LNCaP clone FGC (cell line): ENCODE measurements around the gene SKA1.
"Not testable (repeated sequence)": the region's sequence is repeated elsewhere in the genome, so short reads cannot be mapped to it uniquely, and the experiment has no call there.

Experiments used
- DNase-seq: peaks from one replicate; pipeline ENCODE4 v3.0.0-alpha.2; 2011; ENCODE audit warnings: low read depth
- H3K4me3 ChIP-seq: 2 replicates; pipeline ENCODE4 v1.5.1; 2011; ENCODE audit warnings: mild to moderate bottlenecking, low read depth, low read length, control low read depth
- CTCF ChIP-seq: IDR thresholded peaks from 2 replicates; pipeline ENCODE4 v1.5.1; 2012; ENCODE audit warnings: mild to moderate bottlenecking; ENCODE audit not compliant: control insufficient read depth, insufficient read depth; ENCODE audit errors: extremely low read depth

SKA1 gene

GRCh38 chr18:50393802-50394201 is 19.0 kb downstream of the SKA1 start:
- no peak overlapping the region for H3K4me3 ChIP-seq
- TF ChIP-seq CTCF, result no peak
- DNase-seq, result no peak

- TF ChIP-seq CTCF, result no peak
- H3K4me3 ChIP-seq, result no peak overlapping the region
- no peak for DNase-seq
Measured at GRCh38 chr18:50395093-50395492, 20.2 kb downstream of the SKA1 start.

- TF ChIP-seq CTCF, result no peak
- no peak overlapping the region for H3K4me3 ChIP-seq
- no peak for DNase-seq
Measured at GRCh38 chr18:50396005-50396660, 21.3 kb downstream of the SKA1 start.

GRCh38 chr18:50397023-50397422 is 22.2 kb downstream of the SKA1 start:
- no peak overlapping the region for H3K4me3 ChIP-seq
- no peak for TF ChIP-seq CTCF
- DNase-seq, result no peak

- TF ChIP-seq CTCF, result no peak
- H3K4me3 ChIP-seq, result no peak overlapping the region
- DNase-seq, result no peak
Measured at GRCh38 chr18:50398099-50398498, 23.3 kb downstream of the SKA1 start.

GRCh38 chr18:50398947-50399346 is 24.1 kb downstream of the SKA1 start:
- no peak overlapping the region for H3K4me3 ChIP-seq
- no peak for TF ChIP-seq CTCF
- DNase-seq, result no peak

- no peak for DNase-seq
- H3K4me3 ChIP-seq, result no peak overlapping the region
- no peak for TF ChIP-seq CTCF
Measured at GRCh38 chr18:50399582-50399981, 24.7 kb downstream of the SKA1 start.

GRCh38 chr18:50400438-50400837 is 25.6 kb downstream of the SKA1 start:
- DNase-seq, H3K4me3 ChIP-seq: not testable (repeated sequence)
